ENCODE results near the gene MRPL53.

- TF ChIP-seq CTCF (IDR thresholded peaks at IDR 0.05) (no peak), POLR2A (IDR thresholded peaks at IDR 0.05) (no peak), EP300 (IDR thresholded peaks at IDR 0.05) (no peak)
These were observed 21.8 kb downstream of the MRPL53 start for GRCh38 chr2:74450570-74451190.

Data from ovary (tissue), 3 donors.